Gastrocnemius medialis (tissue), 4 donors: Measurements from ENCODE around the gene C4orf36.

Source experiments
- POLR2A ChIP-seq, 2 donors: fragments of 450-650 bp; IDR thresholded peaks; one replicate each; pipeline ENCODE4 v1.6.1; 2017; ENCODE audit warnings: antibody characterized with exemption in 2 of 2, mild to moderate bottlenecking in 2 of 2, moderate library complexity in 2 of 2
- TF ChIP-seq, protein P1 (sequence below), 5 experiments: fragments of 450-650 bp in 3 of 5; fragments of 200-600 bp in 2 of 5; sonication (generic) in 2 of 5; IDR thresholded peaks in 4 of 5; conservative IDR thresholded peaks in 1 of 5; 1 replicate in 4 of 5; 2 replicates in 1 of 5; pipeline ENCODE4 v1.5.1; 2016 to 2019; ENCODE audit warnings: antibody characterized with exemption in 5 of 5, mild to moderate bottlenecking in 3 of 5, moderate library complexity in 3 of 5

DNA sequence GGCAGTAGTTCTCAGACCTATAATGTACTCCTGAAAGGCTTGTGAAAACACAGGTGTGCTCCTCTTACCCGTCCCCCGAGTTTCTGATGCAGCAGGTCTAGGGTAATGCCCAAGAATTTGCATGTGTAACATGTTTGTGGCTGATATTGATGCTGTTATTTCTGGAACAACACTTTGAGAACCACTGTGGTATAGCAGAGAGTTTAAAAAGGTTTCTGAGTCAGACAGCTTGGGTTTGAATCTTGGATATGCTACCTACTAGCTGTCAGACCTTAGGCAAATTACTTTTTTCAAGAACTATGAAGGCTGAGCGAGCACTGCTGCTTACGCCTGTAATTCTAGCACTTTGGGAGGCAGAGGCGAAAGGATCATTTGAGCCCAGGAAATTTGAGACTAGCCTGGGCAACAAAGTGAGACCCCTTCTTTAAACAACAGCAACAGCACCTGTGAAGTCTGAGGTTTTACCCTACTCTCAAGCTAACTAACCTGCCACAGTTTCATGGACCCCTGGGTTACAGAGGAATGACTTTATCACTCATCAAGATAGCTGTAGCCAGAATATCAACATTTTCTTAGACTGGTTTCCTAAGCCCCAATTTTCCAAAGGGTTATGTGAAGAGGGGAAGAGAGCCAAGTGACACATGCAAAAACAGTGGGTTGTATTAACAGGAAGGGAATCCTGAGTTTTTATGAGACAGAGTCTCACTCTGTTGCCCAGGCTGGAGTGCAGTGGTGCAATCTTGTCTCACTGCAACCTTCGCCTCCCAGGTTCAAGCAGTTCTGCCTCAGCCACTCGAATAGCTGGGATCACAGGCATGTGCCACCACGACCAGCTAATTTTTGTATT lies 47.7 kb upstream of the C4orf36 start:
- TF ChIP-seq, protein P1, sequence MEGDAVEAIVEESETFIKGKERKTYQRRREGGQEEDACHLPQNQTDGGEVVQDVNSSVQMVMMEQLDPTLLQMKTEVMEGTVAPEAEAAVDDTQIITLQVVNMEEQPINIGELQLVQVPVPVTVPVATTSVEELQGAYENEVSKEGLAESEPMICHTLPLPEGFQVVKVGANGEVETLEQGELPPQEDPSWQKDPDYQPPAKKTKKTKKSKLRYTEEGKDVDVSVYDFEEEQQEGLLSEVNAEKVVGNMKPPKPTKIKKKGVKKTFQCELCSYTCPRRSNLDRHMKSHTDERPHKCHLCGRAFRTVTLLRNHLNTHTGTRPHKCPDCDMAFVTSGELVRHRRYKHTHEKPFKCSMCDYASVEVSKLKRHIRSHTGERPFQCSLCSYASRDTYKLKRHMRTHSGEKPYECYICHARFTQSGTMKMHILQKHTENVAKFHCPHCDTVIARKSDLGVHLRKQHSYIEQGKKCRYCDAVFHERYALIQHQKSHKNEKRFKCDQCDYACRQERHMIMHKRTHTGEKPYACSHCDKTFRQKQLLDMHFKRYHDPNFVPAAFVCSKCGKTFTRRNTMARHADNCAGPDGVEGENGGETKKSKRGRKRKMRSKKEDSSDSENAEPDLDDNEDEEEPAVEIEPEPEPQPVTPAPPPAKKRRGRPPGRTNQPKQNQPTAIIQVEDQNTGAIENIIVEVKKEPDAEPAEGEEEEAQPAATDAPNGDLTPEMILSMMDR (IDR thresholded peaks at IDR 0.05 in 4 of 5, conservative IDR thresholded peaks at IDR 0.05 in 1 of 5) = no peak
- no peak for TF ChIP-seq POLR2A (IDR thresholded peaks at IDR 0.05)
